HG03520 (cell line): ENCODE measurements around the gene PDE8A.
"Not testable (repeated sequence)": the region's sequence is repeated elsewhere in the genome, so short reads cannot be mapped to it uniquely, and the experiment has no call there.

Source experiments
- ATAC-seq: cut with Tn5 transposase; IDR thresholded peaks from one replicate; pipeline ENCODE4 v1.9.1; 2021; ENCODE audit warnings: mild to moderate bottlenecking, moderate library complexity; ENCODE audit not compliant: unreplicated experiment

Gene PDE8A

DNA sequence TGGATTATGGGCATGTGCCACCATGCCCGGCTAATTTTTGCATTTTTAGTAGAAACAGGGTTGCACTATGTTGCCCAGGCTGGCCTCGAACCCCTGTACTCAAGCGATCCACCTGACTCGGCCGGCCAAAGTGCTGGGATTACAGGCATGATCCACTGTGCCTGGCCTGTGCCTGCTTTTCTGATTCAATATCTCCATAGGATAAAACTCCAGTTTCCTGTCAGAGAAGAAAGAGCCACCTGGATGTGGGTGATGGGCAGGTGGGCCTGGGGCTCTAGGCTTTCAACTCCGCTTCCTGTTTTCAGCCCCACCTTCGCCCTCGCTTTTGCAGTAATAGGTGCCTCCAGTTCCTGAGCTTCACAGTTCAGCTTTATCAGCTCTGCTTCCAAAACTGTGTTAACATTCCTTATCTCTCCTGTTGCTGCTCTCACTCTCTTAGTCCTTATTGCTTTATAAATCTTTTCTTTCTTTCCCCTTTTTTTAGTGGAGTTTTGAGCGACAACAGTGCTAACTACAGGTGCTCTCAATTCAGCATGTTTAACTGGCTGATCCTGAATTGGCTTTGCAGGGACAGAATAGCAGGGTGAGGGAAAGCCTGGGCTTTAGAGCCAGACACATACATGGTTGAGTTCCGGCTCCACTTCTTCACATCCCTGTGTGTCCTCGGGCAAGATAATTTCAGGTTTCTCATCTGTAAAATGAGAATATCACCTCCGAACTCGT is 21.1 kb upstream of the PDE8A start:
- ATAC-seq: no peak

GRCh38 chr15:84961114-84961452 is 20.6 kb upstream of the PDE8A start:
- no peak for ATAC-seq

DNA sequence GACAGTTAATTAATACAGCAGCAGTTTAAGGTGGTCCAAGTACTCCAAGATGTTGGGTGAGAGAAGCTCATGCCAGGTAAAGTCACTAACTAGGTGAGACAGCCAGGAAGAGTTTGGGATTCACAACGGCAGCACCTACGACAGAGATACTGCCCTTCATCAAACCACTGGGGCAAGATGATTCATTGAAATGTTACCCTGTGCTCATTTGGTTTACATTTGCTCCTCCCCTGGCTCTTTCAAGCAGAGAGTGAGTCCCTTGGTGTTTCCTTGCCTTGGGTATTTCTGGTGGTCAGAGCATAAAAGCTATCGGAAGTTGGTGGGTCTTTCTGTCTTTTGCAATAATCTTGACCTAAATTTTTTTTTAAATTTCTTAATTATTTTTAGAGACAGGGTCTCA is 19.9 kb upstream of the PDE8A start:
- no peak for ATAC-seq

DNA sequence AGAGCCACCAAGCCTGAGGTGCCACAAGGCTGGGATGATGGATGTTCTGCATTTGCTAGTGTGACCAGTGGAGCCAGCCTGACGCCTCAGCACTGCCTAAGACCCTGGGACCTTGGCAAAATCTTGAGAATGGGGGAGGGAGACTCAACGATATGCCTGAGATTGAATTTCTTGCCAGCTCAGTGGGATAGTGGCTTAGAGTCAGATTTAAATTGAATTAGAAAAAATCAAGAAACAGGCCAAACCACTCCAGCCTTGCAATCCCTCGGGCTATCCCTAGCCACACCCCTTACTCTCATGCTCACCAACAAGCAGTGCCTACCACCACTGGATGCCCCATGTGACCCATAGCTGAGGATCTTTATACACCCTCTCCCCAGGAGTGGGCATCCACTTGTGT is 18.7 kb upstream of the PDE8A start:
- no peak for ATAC-seq

DNA sequence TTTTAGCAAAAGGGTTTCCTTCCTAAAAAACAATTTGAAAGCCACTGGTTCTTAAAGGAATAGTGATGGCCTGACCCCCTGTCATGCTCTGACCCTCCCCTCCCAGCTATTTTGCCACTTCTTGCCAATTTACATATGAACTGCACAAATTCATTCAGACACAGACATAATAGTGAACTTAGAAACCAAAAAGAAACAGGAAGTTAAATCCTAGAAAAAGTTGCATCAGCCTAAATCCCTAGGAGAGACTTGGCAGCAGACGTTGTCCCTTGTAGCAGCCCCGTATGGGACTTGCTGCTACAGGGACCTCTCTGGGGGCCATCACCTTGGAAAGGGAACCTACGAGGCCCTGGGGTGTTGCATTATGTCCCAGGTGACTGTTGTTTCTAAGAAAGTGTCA is 14.3 kb upstream of the PDE8A start:
- no peak for ATAC-seq

- no peak for ATAC-seq
Measured at GRCh38 chr15:84968301-84968700, 13.4 kb upstream of the PDE8A start.

DNA sequence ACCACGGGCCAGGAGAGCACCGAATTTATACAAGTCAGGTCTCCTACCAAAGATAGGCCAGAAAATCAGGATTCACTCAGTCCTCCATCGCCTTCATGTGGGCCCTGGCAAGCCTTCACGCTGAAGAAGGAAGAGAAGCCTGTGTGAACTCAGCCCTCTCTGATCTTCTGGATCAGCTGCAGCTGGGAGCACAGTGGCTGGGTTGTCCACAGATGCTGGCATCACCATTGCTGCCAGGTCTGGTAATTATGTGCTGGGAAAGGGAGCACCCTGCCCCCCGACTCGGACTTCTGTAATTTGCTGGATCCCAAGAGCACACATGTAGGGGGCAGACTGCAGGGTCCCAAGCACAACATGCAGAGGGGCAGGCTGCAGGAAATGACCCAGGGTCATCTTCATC is 12.4 kb upstream of the PDE8A start:
- ATAC-seq: no peak

DNA sequence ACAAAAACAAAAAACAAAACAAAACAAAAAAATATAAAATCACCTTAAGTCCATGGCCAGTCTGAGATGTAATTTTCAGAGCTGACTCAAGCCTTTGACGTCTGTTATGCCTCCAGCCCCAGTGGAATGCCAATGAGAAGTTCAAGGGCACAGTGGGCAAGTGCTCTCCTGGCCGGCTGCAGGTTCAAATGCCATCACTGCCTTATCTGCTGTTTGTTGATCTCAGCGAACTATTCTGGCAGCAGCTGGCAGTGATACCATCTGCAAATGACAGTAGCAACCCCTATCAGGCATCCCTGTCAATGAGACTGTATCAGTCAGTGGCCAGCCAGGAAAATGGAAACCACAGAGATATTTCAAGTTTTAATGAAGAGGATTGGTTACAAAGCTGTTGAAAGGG is 10.8 kb upstream of the PDE8A start:
- ATAC-seq: no peak

GRCh38 chr15:84973492-84974460 is 7.9 kb upstream of the PDE8A start:
- no peak for ATAC-seq

GRCh38 chr15:84975871-84976351 is 5.7 kb upstream of the PDE8A start:
- no peak for ATAC-seq

- no peak for ATAC-seq
Measured at GRCh38 chr15:84976746-84977345, 4.8 kb upstream of the PDE8A start.

GRCh38 chr15:84979651-84980050 is 2.0 kb upstream of the PDE8A start:
- ATAC-seq: no peak

- ATAC-seq: peak; percentile 44
Measured at GRCh38 chr15:84980196-84981053, 1.2 kb upstream of the PDE8A start.

- peak; percentile 52 for ATAC-seq
Measured at GRCh38 chr15:84981054-84981710, 474 bp upstream of the PDE8A start.

DNA sequence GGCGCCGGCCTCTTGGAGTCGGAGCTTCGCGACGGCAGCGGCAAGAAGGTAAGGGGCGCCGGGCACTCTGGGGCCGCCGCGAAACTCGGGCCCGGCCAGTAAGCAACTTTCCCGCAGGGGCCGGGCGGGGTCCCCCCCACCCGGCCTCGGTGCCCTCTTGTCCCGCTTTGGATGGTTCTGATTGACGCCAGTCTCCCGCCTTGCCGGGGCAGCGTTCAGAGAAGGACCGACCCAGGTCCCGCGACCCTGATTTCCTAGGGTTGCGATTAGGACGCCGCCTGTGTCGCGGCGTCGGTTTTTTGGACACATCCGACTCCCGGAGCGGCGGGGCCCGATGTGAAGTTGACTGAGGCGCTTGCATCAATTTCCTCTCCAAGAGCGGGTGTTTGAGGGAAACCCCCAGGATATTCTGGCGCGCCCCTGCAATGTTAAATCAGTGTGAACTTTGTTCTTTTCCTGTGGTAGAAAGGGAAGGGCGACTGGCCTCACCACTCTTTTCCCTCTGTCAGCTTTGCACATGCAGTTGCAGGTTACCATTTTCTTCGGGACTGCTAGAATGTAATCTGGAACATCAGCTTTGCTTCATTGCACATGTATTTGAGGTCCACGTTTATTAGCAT is 755 bp downstream of the PDE8A start:
- ATAC-seq: peak; percentile 1

- ATAC-seq: no peak
Measured at GRCh38 chr15:84983294-84983693, 1.6 kb downstream of the PDE8A start.

GRCh38 chr15:84983711-84984110 is 2.1 kb downstream of the PDE8A start:
- ATAC-seq: no peak

- ATAC-seq: no peak
Measured at GRCh38 chr15:84985158-84985557, 3.5 kb downstream of the PDE8A start.

GRCh38 chr15:84987351-84987750 is 5.7 kb downstream of the PDE8A start:
- not testable (repeated sequence) for ATAC-seq
